Nephron progenitor cell (in vitro differentiated cells): ENCODE measurements around the gene PM20D2.

ENCODE experiments used
- DNase-seq: peaks from one replicate; pipeline ENCODE4 v3.0.0; 2021
- H3K27ac Mint-ChIP-seq: 2 replicates; pipeline ENCODE4 v1.8.0; 2021; ENCODE audit warnings: mild to moderate bottlenecking, moderate library complexity, mixed read lengths
- H3K27me3 Mint-ChIP-seq: 2 replicates; pipeline ENCODE4 v1.8.0; 2021; ENCODE audit warnings: mild to moderate bottlenecking, low read depth, mixed read lengths; ENCODE audit not compliant: poor library complexity
- H3K36me3 Mint-ChIP-seq: 2 replicates; pipeline ENCODE4 v1.8.0; 2021; ENCODE audit warnings: low read depth, mixed read lengths
- H3K4me1 Mint-ChIP-seq: 2 replicates; pipeline ENCODE4 v1.8.0; 2021; ENCODE audit warnings: mixed read lengths
- H3K4me3 Mint-ChIP-seq: 2 replicates; pipeline ENCODE4 v1.8.0; 2021; ENCODE audit warnings: mild to moderate bottlenecking, moderate library complexity, mixed read lengths
- H3K9me3 Mint-ChIP-seq: 2 replicates; pipeline ENCODE4 v1.8.0; 2021; ENCODE audit warnings: mild to moderate bottlenecking, moderate library complexity, mixed read lengths
- TF ChIP-seq, protein P1 (sequence below): fragments of 200-600 bp; sonication (generic); IDR thresholded peaks from 2 replicates; pipeline ENCODE4 v1.5.0; 2021; ENCODE audit warnings: antibody characterized with exemption

The PM20D2 gene

GRCh38 chr6:89140347-89141156 is 5.3 kb upstream of the PM20D2 start:
- Mint-ChIP-seq H3K36me3 (peaks cover 13% of the 10 kb centered on the region), H3K4me3 (no peak overlapping the region), H3K9me3 (no peaks in the 10 kb centered on the region), H3K27ac (peak overlapping the region; percentile 57), H3K4me1 (peaks cover 7% of the 10 kb centered on the region), H3K27me3 (peaks cover 17% of the 10 kb centered on the region)
- DNase-seq = no peak
- TF ChIP-seq, protein P1, sequence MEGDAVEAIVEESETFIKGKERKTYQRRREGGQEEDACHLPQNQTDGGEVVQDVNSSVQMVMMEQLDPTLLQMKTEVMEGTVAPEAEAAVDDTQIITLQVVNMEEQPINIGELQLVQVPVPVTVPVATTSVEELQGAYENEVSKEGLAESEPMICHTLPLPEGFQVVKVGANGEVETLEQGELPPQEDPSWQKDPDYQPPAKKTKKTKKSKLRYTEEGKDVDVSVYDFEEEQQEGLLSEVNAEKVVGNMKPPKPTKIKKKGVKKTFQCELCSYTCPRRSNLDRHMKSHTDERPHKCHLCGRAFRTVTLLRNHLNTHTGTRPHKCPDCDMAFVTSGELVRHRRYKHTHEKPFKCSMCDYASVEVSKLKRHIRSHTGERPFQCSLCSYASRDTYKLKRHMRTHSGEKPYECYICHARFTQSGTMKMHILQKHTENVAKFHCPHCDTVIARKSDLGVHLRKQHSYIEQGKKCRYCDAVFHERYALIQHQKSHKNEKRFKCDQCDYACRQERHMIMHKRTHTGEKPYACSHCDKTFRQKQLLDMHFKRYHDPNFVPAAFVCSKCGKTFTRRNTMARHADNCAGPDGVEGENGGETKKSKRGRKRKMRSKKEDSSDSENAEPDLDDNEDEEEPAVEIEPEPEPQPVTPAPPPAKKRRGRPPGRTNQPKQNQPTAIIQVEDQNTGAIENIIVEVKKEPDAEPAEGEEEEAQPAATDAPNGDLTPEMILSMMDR = no peak

- no peak for DNase-seq
- Mint-ChIP-seq H3K4me3 (peak overlapping the region; percentile 51), H3K9me3 (peaks cover 4% of the 10 kb centered on the region), H3K27ac (no peak overlapping the region), H3K36me3 (peaks cover 26% of the 10 kb centered on the region), H3K4me1 (peaks cover 17% of the 10 kb centered on the region), H3K27me3 (peaks cover 37% of the 10 kb centered on the region)
- TF ChIP-seq, protein P1 = no peak
These were observed 1.4 kb upstream of the PM20D2 start for GRCh38 chr6:89144354-89144906.

DNA sequence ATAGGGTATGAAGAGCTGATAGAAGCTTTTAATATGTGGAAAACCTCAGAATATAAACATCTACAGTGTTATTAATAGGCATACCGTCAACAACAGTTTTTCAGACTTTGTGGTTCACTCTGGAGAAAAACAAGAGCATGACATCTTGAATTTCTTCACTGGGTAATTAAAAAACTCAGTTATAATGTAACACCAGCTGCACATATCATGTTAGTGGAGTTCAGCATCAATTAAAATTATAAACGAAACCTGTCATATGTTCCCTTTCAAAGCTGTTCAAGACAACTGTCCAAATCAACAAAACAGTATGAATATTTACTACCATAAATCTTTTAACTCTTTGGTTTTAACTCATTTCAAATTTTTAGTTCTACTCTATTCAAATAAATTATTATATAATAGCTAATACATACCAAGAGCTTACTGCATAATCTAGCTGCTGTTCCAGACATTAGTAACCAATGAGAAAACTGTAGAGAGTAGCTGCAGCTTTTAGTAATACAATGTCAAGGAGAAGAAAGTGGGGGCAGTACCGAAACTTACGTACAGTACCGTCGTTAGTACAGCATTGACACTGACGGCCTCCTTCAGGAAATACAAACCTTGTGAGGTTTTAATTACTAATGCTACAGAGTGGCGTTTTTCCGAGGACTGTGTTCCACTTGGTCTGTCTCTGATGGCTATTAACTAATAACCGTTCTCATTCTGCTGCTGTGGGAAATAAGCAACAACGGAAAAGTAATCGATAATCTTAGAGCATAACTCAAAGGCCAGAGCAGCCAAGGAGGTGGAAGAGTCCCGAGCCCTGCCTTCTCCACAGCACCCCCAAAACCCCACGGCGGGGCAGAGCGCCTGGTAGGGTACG is 532 bp upstream of the PM20D2 start:
- H3K4me1 Mint-ChIP-seq = peaks cover 15% of the 10 kb centered on the region
- H3K27ac Mint-ChIP-seq = no peak overlapping the region
- TF ChIP-seq, protein P1 = no peak
- H3K4me3 Mint-ChIP-seq = peak overlapping the region; percentile 86
- H3K36me3 Mint-ChIP-seq = peaks cover 30% of the 10 kb centered on the region
- peaks cover 37% of the 10 kb centered on the region for H3K27me3 Mint-ChIP-seq
- H3K9me3 Mint-ChIP-seq = peaks cover 4% of the 10 kb centered on the region
- no peak for DNase-seq

GRCh38 chr6:89146718-89147700 is 1.2 kb downstream of the PM20D2 start:
- Mint-ChIP-seq H3K4me1 (peaks cover 15% of the 10 kb centered on the region), H3K4me3 (peak overlapping the region; percentile 80), H3K27me3 (peaks cover 40% of the 10 kb centered on the region), H3K36me3 (peaks cover 25% of the 10 kb centered on the region), H3K9me3 (peaks cover 4% of the 10 kb centered on the region), H3K27ac (no peak overlapping the region)
- DNase-seq = no peak
- TF ChIP-seq, protein P1 = no peak

DNA sequence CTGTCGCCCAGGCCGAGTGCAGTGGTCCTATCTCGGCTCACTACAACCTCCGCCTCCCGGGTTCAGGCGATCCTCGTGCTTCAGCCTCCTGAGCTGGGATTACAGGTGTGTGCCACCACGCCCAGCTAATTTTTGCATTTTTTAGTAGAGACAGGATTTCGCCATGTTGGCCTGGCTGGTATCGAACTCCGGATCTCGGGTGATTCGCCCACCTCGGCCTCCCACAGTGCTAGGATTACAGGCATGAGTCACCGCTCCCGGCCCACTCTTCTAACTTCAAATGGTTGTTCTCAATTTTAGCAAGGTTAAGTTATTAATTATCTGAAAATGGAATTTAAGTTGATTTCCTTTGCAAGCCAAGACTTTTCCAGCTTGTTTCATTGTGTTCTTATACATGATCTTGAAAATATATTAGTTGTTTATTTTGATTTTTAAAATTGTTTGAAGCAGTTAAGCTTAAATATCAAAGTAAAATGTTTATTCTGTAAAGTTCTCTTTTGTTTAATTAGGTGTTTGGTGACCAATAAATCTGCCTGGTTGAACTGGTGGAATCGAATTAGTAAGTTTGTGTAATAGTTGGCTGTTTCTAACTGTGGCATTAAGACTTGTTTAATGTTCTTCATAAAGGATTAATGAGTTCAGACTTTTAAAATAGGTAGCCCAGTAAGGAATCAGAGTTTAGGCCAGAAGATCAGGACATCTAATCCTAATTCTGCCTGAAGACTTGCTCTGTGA is 2.3 kb downstream of the PM20D2 start:
- H3K4me3 Mint-ChIP-seq = peak overlapping the region; percentile 49
- no peak overlapping the region for H3K27ac Mint-ChIP-seq
- peaks cover 15% of the 10 kb centered on the region for H3K4me1 Mint-ChIP-seq
- DNase-seq = no peak
- H3K27me3 Mint-ChIP-seq = peaks cover 40% of the 10 kb centered on the region
- TF ChIP-seq, protein P1 = no peak
- H3K36me3 Mint-ChIP-seq = peaks cover 17% of the 10 kb centered on the region
- peaks cover 4% of the 10 kb centered on the region for H3K9me3 Mint-ChIP-seq
